HCT116 (cell line): Measurements from ENCODE around the gene SLC27A5. TPM values are rescaled to one million over a fixed set of nuclear protein-coding genes. Genes with fewer than 3 reads are reported as not detected.
A peak's percentile ranks its signal among the peaks of the same experiment; 100 is the strongest.

Experiments
- ATAC-seq: fragments of 200-7000 bp; cut with Tn5 transposase; 2 replicates; pipeline ENCODE4 v1.9.1; 2020; ENCODE audit warnings: mild to moderate bottlenecking, moderate library complexity
- BruUV-seq: library from RNA; stranded (reverse); fragments of 400-500 nt; replicated peaks from 2 replicates; lab custom pipeline; 2021; lab: Mats Ljungman, UMichigan
- CTCF ChIA-PET: fragments of 300-600 bp; sonication (Branson Sonifier 250); formaldehyde crosslinking; loops from one replicate; lab custom pipeline; 2021; ENCODE audit warnings: antibody characterized with exemption; lab: Charles Lee
- POLR2A ChIA-PET: fragments of 300-600, 350-600 bp; sonication (Branson Sonifier 250); formaldehyde crosslinking; loops from one replicate; lab custom pipeline; 2021; ENCODE audit warnings: antibody characterized with exemption; lab: Charles Lee
- RAD21 ChIA-PET, 2 experiments: fragments of 300-600 bp; sonication (Branson Sonifier 250); formaldehyde crosslinking; loops; one replicate each; lab custom pipeline; 2023; ENCODE audit warnings: low total read pairs in 2 of 2; ENCODE audit not compliant: uncharacterized antibody in 2 of 2, unreplicated experiment in 2 of 2, low non-redundant PET in 1 of 2; lab: Charles Lee
- DNase-seq: peaks from one replicate; pipeline ENCODE4 v3.0.0-alpha.2; 2010; ENCODE audit warnings: low read depth, low spot score
- H2AFZ ChIP-seq: fragments of 200-600 bp; shearing (Covaris generic), sonication (generic); 2 replicates; pipeline ENCODE4 v1.6.1; 2017; ENCODE audit warnings: low read depth, mixed run types, mixed read lengths, antibody characterized with exemption, low read length; ENCODE audit not compliant: poor library complexity, severe bottlenecking
- H3K27ac ChIP-seq: 2 replicates; pipeline ENCODE4 v1.5.1; 2012; ENCODE audit warnings: low read depth, low read length
- H3K27me3 ChIP-seq: fragments of 200-600 bp; sonication (generic); 2 replicates; pipeline ENCODE4 v1.6.1; 2016; ENCODE audit warnings: mixed run types, low read length, mixed read lengths; ENCODE audit not compliant: insufficient read depth
- H3K36me3 ChIP-seq, 2 experiments: fragments of 200-500 bp in 1 of 2; fragments of 200-600 bp in 1 of 2; sonication (Bioruptor generic) in 1 of 2; sonication (generic) in 1 of 2; 2 replicates each; pipeline versions ENCODE4 v1.5.1 to v1.6.1; 2014 to 2016; ENCODE audit warnings: low read length in 2 of 2, inconsistent platforms in 1 of 2, mixed read lengths in 1 of 2, mixed run types in 1 of 2; ENCODE audit not compliant: insufficient read depth in 2 of 2, control insufficient read depth in 1 of 2
- H3K4me1 ChIP-seq, 2 experiments: fragments of 200-600 bp in 1 of 2; sonication (generic) in 1 of 2; 2 replicates each; pipeline versions ENCODE4 v1.5.1 to v1.6.1; 2012 to 2017; ENCODE audit warnings: low read length in 2 of 2, inconsistent platforms in 1 of 2, mild to moderate bottlenecking in 1 of 2, mixed read lengths in 1 of 2, mixed run types in 1 of 2, moderate library complexity in 1 of 2; ENCODE audit not compliant: insufficient read depth in 2 of 2, control insufficient read depth in 1 of 2
- H3K4me2 ChIP-seq: fragments of 200-600 bp; sonication (generic); 2 replicates; pipeline ENCODE4 v1.6.1; 2017; ENCODE audit warnings: mixed run types, low read length, mixed read lengths
- H3K4me3 ChIP-seq, 2 experiments: fragments of 200-600 bp in 1 of 2; sonication (generic) in 1 of 2; replicated peaks in 1 of 2; 2 replicates each; pipeline ENCODE4 v1.5.1; 2011 to 2016; ENCODE audit warnings: low read length in 2 of 2, control low read depth in 1 of 2, low read depth in 1 of 2, mild to moderate bottlenecking in 1 of 2, mixed read lengths in 1 of 2, mixed run types in 1 of 2
- H3K79me2 ChIP-seq: fragments of 200-600 bp; sonication (generic); 2 replicates; pipeline ENCODE4 v1.6.1; 2017; ENCODE audit warnings: mild to moderate bottlenecking, mixed run types, low read length, moderate library complexity, mixed read lengths; ENCODE audit not compliant: insufficient read depth
- H3K9ac ChIP-seq: fragments of 200-600 bp; sonication (generic); 2 replicates; pipeline ENCODE4 v1.6.1; 2016; ENCODE audit warnings: low read length, mixed read lengths
- H3K9me2 ChIP-seq: fragments of 200-600 bp; sonication (generic), shearing (Covaris generic); 2 replicates; pipeline ENCODE4 v1.6.1; 2017; ENCODE audit warnings: mixed run types, mild to moderate bottlenecking, moderate library complexity; ENCODE audit not compliant: insufficient read depth
- H3K9me3 ChIP-seq, 2 experiments: fragments of 200-500 bp in 1 of 2; fragments of 200-600 bp in 1 of 2; sonication (Bioruptor generic) in 1 of 2; sonication (generic) in 1 of 2; 2 replicates each; pipeline ENCODE4 v1.6.1; 2014 to 2017; ENCODE audit warnings: low read length in 2 of 2, mixed read lengths in 2 of 2, inconsistent platforms in 1 of 2, low read depth in 1 of 2, mild to moderate bottlenecking in 1 of 2, mixed run types in 1 of 2, moderate library complexity in 1 of 2; ENCODE audit not compliant: control insufficient read depth in 1 of 2, insufficient read depth in 1 of 2
- H4K20me1 ChIP-seq: fragments of 200-600 bp; sonication (generic), shearing (Covaris generic); 2 replicates; pipeline ENCODE4 v1.6.1; 2017; ENCODE audit warnings: mixed run types, mild to moderate bottlenecking, moderate library complexity; ENCODE audit not compliant: insufficient read depth
- CBX3 ChIP-seq: IDR thresholded peaks from 2 replicates; pipeline ENCODE4 v1.6.1; 2012; ENCODE audit warnings: low read depth
- POLR2AphosphoS5 ChIP-seq: IDR thresholded peaks from 2 replicates; pipeline ENCODE4 v1.6.1; 2011; ENCODE audit warnings: mild to moderate bottlenecking, low read depth, low read length, moderate library complexity
- SRF ChIP-seq: IDR thresholded peaks from 2 replicates; pipeline ENCODE4 v1.6.1; 2012; ENCODE audit warnings: low read depth
- intact Hi-C: fragments of 100-400 bp; cut with micrococcal nuclease; formaldehyde crosslinking; loops from 2 replicates; pipeline ENCODE4 v1.10.0; 2022
- total RNA-seq: library from RNA; stranded (reverse); gene quantifications from one replicate; pipeline ENCODE4 v1.2.1, GENCODE V29; 2021; ENCODE audit not compliant: unreplicated experiment
- TF ChIP-seq, protein P1 (sequence below): IDR thresholded peaks from 2 replicates; pipeline ENCODE4 v1.6.1; 2012; ENCODE audit warnings: low read depth

SLC27A5 gene
- total RNA-seq, 1 experiment from 2014 or later: 27.1 TPM

DNA sequence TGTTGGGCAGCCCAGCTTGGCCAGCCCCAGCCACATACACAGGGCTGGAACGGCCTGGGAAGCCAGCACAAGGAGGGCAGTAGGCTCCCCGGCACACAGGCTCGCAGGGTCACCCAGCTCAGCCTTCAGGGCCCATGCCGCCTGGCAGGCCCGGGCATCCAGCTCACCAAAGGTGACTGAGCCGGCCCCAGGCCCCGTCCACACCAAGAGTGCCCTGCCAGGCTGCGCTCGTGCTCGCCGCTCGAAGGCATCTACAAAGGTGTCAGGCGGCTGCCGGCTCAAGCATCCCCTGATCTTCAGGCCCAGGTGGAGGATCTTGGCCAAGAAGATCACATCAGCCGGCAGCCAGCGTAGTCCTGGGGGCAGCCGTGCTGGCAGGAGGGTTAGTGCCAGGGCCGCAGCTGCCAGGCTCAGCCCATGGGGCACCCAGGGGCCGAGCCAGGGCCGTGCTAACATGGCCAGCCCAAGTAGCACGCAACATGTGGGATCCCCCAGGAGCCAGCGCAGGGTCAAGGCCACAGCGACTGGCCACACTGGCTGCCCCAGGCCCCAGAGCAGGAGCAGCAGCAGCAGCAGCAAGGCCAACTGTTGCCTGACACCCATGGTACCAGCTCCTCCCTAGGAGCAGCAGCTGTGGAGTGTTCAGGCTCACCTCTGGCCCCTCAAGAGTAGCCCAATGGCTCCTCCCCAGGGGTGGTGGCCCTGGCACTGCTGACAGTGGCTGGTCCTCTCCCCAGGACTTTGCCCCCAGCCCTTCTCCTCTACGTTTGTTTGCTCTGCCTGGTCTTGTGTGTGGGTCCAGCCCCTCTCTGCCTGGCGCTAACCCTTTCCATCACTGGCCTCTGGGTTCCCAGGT is at the start of gene SLC27A5 (continued):
- TF ChIP-seq CBX3 (no peak), SRF (no peak)

DNA sequence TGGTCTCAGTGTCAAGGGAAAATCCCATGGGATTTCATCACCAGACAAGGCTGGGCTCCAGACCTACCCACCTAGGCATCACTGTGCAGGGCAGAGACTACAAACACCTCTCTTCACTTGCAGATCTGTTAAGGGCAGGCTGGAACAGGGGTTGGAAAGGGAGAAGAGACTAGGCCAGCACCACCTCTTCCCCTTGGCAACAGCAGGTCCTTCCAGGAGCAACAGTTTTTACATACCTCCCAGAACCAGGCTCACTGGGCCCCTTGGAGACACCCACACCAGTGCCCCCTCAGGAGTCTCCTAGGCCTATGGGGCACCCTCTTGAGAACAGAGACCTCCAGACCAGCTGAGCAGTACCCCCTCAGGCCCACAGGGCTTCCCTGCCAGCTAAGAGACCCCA is 49.1 kb upstream of the SLC27A5 start:
- no TSS peak for BruUV-seq
- Histone ChIP-seq H3K4me2 (no peak overlapping the region), H2AFZ (no peak overlapping the region), H3K9me2 (no peaks in the 10 kb centered on the region), H3K79me2 (peaks cover 42% of the 10 kb centered on the region), H4K20me1 (no peaks in the 10 kb centered on the region), H3K4me3 (no peak overlapping the region), H3K27ac (0 out of 2 replicates have a peak overlapping the region, but pooled peaks have one; percentile 98), H3K27me3 (no peaks in the 10 kb centered on the region), H3K36me3 (peaks cover 7 to 13% of the 10 kb centered on the region in 2 experiments; a peak in 2 of 4 replicates), H3K9ac (no peak overlapping the region), H3K9me3 (no peaks in the 10 kb centered on the region), H3K4me1 (peaks cover 18 to 33% of the 10 kb centered on the region in 2 experiments)
- DNase-seq: no peak
- peak; percentile 6; the same call in 1 of the 2 replicates for TF ChIP-seq POLR2AphosphoS5
- TF ChIP-seq, protein P1, sequence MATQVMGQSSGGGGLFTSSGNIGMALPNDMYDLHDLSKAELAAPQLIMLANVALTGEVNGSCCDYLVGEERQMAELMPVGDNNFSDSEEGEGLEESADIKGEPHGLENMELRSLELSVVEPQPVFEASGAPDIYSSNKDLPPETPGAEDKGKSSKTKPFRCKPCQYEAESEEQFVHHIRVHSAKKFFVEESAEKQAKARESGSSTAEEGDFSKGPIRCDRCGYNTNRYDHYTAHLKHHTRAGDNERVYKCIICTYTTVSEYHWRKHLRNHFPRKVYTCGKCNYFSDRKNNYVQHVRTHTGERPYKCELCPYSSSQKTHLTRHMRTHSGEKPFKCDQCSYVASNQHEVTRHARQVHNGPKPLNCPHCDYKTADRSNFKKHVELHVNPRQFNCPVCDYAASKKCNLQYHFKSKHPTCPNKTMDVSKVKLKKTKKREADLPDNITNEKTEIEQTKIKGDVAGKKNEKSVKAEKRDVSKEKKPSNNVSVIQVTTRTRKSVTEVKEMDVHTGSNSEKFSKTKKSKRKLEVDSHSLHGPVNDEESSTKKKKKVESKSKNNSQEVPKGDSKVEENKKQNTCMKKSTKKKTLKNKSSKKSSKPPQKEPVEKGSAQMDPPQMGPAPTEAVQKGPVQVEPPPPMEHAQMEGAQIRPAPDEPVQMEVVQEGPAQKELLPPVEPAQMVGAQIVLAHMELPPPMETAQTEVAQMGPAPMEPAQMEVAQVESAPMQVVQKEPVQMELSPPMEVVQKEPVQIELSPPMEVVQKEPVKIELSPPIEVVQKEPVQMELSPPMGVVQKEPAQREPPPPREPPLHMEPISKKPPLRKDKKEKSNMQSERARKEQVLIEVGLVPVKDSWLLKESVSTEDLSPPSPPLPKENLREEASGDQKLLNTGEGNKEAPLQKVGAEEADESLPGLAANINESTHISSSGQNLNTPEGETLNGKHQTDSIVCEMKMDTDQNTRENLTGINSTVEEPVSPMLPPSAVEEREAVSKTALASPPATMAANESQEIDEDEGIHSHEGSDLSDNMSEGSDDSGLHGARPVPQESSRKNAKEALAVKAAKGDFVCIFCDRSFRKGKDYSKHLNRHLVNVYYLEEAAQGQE: no peak
- ChIA-PET CTCF (no interaction called here), POLR2A (no interaction called here), RAD21 (no interaction called here)
- intact Hi-C loops: no loop called here
- no peak for ATAC-seq
